Posterior vena cava (tissue), 2 donors: ENCODE results near the gene HORMAD1. TPM values are rescaled to one million over a fixed set of nuclear protein-coding genes. Genes with fewer than 3 reads are reported as not detected.
"Not testable (repeated sequence)": the region's sequence is repeated elsewhere in the genome, so short reads cannot be mapped to it uniquely, and the experiment has no call there.

Experiments used
- DNase-seq: peaks from one replicate; pipeline ENCODE4 v3.0.0-alpha.2; 2020; ENCODE audit warnings: low spot score
- intact Hi-C, 2 donors: fragments of 100-400 bp; cut with DNase I; formaldehyde crosslinking; loops; one replicate each; pipeline versions ENCODE4 v1.14.1 to v1.14.2; 2022 to 2023
- total RNA-seq, 2 donors: library from RNA; stranded (reverse); fragmentation: NEBNext Ultra II Directional; extraction: Animal tissue kit (Norgen Biotek cat#: 25700); gene quantifications; one replicate each; pipeline ENCODE4 v1.2.1, GENCODE V29; 2021
- donor health status: DM: yes; HTN: yes; CAD: no.
- donor health status: DM: yes; HTN: yes; CAD: no.

HORMAD1 gene
- total RNA-seq, 2 donors from 2014 or later, result 0.33 to 0.65 TPM

- intact Hi-C loops, result no loop called here
- DNase-seq, result no peak
Observed at GRCh38 chr1:150706091-150706490, 14.6 kb downstream of the HORMAD1 start.

DNA sequence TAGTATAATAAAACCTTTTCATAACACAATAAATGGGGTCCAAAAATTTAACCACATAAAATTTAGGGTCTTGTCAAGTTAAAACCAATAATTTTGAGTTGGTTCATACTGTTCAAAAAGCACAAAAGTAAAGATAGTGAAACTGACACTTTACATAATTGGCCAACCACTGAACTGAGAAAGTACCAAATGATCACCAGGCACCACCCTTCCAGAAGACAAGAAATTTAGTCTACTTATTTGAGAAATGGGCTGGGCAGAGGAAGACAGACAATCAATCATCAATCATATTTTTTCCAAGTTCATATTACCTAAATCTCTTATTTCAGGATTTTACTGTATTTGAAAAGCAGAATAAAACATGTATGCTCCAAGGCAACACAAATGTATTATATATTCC is 17.3 kb downstream of the HORMAD1 start:
- intact Hi-C loops, result no loop called here
- DNase-seq, result no peak

- intact Hi-C loops, result no loop called here
- DNase-seq, result peak; percentile 93
Observed at GRCh38 chr1:150696995-150697927, 23.4 kb downstream of the HORMAD1 start, which contains the start of gene GOLPH3L. Gene GOLPH3L, minus strand, starts transcription at chr1:150697154. Its CDS starts 2,316 bp downstream, at chr1:150694838.

- DNase-seq, result no peak
- intact Hi-C loops, result no loop called here
Observed at GRCh38 chr1:150696590-150696989, 24.1 kb downstream of the HORMAD1 start.

- intact Hi-C loops, result no loop called here
- DNase-seq, result no peak
Observed at GRCh38 chr1:150696162-150696561, 24.5 kb downstream of the HORMAD1 start.

DNA sequence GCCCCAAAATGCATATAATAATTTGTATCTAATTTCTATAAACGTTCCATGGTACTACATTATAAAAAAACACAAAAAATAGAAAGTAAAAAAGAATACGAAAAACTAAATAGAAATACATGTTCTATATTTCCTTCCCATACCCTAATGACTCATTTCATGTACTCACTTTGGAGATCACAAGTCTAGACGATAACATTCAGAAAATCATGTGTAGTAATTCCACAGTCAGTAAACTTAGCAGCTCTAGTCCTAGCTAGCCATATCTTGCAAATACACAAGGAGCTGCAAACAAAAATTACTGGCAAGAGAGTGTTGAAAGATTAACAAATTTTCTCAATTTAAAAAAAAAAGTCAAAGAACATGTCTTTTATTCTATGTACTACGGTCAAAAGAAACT is 25.1 kb downstream of the HORMAD1 start:
- intact Hi-C loops, result no loop called here
- DNase-seq, result no peak

GRCh38 chr1:150692720-150693119 is 28.0 kb downstream of the HORMAD1 start:
- intact Hi-C loops, result no loop called here

DNA sequence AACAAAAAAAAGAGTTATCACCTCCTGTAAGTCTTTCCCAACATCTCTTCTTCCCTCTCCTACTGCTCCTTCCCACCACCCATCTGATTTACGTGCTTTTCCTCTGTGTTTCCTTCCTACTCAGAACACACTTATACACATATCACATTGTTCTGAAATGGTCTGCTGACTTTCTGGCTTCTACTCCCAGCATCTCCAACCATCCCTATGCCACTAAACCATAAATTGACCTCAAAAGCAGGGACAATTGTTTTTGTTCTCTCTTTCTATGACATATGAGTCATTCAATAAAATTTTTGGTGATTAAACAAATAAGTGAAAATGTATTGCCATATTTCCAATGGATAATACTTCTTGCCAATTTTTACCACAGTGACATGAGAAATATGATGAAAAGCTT is 31.9 kb downstream of the HORMAD1 start:
- intact Hi-C loops, result no loop called here
- no peak for DNase-seq

More at GRCh38 chr1:150692720-150693119, 28.0 kb downstream of the HORMAD1 start:
- DNase-seq, result no peak

DNA sequence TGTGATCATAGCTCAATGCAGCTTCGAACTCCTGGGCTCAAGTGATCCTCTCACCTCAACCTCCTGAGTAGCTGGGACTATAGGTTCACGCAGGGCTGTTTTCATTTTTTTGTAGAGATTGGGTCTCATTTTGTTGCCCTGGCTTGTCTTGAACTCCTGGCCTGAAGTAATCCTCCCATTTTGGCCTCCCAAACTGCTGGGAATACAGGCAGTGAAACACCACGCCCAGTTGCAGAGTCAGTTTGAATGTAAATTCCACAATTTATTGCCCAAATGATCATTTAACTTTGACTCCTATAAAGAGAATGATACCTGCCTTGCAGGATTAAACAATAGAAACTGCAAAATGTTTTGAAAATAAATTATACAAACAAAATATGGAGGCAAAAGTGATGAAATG is 34.4 kb downstream of the HORMAD1 start:
- intact Hi-C loops, result no loop called here
- no peak for DNase-seq

GRCh38 chr1:150683914-150684313 is 36.8 kb downstream of the HORMAD1 start:
- DNase-seq, result no peak
- intact Hi-C loops, result no loop called here

DNA sequence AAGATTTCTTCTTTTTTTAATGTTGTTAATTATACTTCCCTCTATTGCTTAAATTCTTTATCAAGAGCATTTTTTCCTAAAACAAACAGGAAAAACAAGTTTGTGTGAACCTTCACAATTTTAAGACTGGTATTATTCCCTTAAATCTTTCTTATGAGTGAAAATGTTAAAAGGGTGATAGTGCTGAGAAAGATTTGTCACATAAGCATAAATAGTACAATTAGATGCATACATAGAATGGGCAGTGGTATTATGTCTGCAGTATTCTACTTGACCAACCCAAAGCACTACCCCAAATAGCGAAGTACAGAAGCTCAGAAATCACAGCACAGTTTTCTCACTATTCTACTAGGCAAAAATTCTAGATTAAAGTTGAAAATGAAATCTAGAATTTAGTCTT is 41.7 kb downstream of the HORMAD1 start:
- no peak for DNase-seq
- intact Hi-C loops, result no loop called here

GRCh38 chr1:150674881-150675280 is 45.8 kb downstream of the HORMAD1 start:
- intact Hi-C loops, result no loop called here

GRCh38 chr1:150663321-150663720 is 57.4 kb downstream of the HORMAD1 start:
- intact Hi-C loops, result no loop called here
- DNase-seq, result no peak

More at GRCh38 chr1:150674881-150675280, 45.8 kb downstream of the HORMAD1 start:
- no peak for DNase-seq

DNA sequence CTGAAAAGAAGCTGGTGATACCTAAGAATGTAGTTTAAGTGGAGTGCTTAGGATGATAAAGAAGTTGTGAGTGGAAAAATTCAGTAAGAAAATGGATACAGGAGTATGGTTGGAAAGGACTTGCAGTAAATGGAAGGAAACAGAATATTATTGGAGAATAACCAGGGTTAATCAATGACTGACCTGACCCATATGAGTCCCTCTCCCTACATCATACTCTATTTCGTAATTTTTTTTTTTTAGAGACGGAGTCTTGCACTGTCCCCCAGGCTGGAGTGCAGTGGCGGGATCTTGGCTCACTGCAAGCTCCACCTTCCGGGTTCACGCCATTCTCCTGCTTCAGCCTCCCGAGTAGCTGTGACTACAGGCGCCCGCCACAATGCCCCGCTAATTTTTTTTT is 57.9 kb downstream of the HORMAD1 start:
- intact Hi-C loops, result no loop called here
- no peak for DNase-seq

DNA sequence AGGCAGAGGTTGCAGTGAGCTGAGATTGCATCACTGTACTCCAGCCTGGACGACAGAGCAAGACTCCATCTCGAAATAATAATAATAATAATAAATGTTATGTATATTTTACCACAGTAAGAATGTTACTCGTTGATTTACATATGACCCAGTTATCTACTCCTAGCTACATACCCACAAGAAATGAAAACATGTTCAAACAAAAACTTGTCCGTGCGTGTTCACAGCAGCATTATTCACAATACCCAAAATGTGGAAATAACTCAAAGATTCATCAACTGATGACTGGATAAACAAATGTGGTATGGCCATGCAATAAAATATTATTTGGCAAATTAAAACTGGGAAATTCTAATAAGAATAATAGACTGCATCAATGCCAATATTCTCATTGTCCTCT is 59.5 kb downstream of the HORMAD1 start:
- intact Hi-C loops, result no loop called here
- DNase-seq, result no peak

GRCh38 chr1:150660584-150660983 is 60.1 kb downstream of the HORMAD1 start:
- DNase-seq, result no peak
- intact Hi-C loops, result no loop called here

GRCh38 chr1:150657064-150657463 is 63.6 kb downstream of the HORMAD1 start:
- intact Hi-C loops, DNase-seq: not testable (repeated sequence)

GRCh38 chr1:150654635-150655034 is 66.1 kb downstream of the HORMAD1 start:
- intact Hi-C loops, DNase-seq: not testable (repeated sequence)

DNA sequence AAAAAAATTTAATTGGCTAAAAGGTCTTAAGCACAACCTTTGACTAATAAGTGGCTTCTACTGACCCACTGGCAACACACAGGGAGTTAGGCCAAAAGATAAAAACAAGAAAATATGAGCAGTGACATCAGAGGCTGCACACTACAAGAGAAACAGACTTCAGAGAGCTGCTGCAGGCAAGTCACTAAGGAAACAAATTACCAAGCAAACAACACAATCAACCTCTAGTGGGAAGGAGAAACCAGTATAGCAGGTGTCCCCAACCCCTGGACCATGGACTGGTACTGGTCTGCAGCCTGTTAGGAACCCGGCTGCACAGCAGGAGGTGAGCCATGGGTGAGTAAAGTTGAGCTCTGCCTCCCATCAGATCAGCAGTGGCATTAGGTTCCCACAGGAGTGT is 70.5 kb downstream of the HORMAD1 start:
- intact Hi-C loops, result no loop called here
- no peak for DNase-seq

DNA sequence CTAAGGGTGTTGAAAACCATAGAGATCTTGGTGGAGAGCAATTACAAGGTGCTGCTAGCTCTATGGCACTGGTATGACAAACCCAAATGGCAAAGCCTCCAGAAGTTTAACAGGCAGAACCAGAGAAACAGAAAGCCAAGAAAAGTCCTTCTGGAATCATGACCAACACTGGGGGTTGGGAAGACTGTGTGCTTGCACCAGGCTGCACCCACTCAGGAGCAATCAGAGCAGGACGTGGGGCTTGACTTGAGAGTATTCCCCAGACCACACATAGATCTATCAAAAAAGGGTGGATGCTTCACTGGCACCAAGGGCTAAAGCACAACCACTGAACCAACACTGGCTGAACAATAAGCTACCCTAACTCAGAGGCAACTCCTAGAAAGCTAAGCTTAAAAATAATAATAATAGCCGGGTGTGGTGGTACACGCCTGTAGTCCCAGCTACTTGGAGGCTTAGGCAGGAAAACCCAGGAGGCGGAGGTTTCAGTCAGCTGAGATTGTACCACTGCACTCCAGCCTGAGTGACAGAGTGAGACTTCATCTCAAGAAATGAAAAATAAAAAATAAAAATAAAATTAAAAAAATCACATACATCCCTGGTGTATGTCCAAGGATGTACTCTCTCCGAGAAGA is 71.1 kb downstream of the HORMAD1 start:
- DNase-seq, result no peak
- intact Hi-C loops, result no loop called here
